HepG2 (cell line): ENCODE data around the gene SRF. TPM values are rescaled to one million over a fixed set of nuclear protein-coding genes. Genes with fewer than 3 reads are reported as not detected.

Source experiments
- ATAC-seq: fragments of 200-7000 bp; cut with Tn5 transposase; 3 replicates; pipeline ENCODE4 v1.9.1; 2020; ENCODE audit warnings: mild to moderate bottlenecking, moderate library complexity
- BruUV-seq: library from RNA; stranded (reverse); fragments of 400-500 nt; replicated peaks from 2 replicates; lab custom pipeline; 2021; lab: Mats Ljungman, UMichigan
- CTCF ChIA-PET: fragments of 300-600 bp; formaldehyde crosslinking; extraction: SDS; loops from one replicate; lab custom pipeline; 2021; ENCODE audit warnings: low total read pairs, inconsistent platforms, low intra/inter-chr PET ratio; lab: Yijun Ruan, JAX
- POLR2A ChIA-PET: fragments of 350-600 bp; sonication (Branson Sonifier 250); formaldehyde crosslinking; loops from one replicate; lab custom pipeline; 2020; ENCODE audit warnings: antibody characterized with exemption, inconsistent platforms; lab: Yijun Ruan, JAX
- DNase-seq: peaks from one replicate; pipeline ENCODE4 v3.0.0-alpha.2; 2015; ENCODE audit warnings: low spot score
- FAIRE-seq: peaks from 3 replicates; lab custom pipeline; 2011; peaks lifted over from hg19 to GRCh38; lab: Jason Lieb, UNC
- H2AFZ ChIP-seq: one replicate; pipeline ENCODE4 v1.6.1; 2011; ENCODE audit warnings: low read length, inconsistent platforms
- H3K27ac ChIP-seq: fragments of 300-600 bp; 3 replicates; pipeline ENCODE4 v1.8.0; 2011; ENCODE audit warnings: mixed run types, mild to moderate bottlenecking, mixed read lengths, low read length, inconsistent platforms; ENCODE audit not compliant: insufficient read depth; ENCODE audit errors: extremely low read length
- H3K27me3 ChIP-seq, 2 experiments: fragments of 200-600 bp in 1 of 2; 2 replicates in 1 of 2; 3 replicates in 1 of 2; pipeline versions ENCODE4 v1.6.0 to v1.8.0; 2011; ENCODE audit warnings: low read length in 2 of 2, mild to moderate bottlenecking in 2 of 2, moderate library complexity in 2 of 2, inconsistent platforms in 1 of 2; ENCODE audit not compliant: insufficient read depth in 2 of 2, control insufficient read depth in 1 of 2
- H3K36me3 ChIP-seq, 2 experiments: fragments of 200-600 bp in 1 of 2; replicated peaks in 1 of 2; 2 replicates in 1 of 2; 3 replicates in 1 of 2; pipeline versions ENCODE4 v1.5.1 to v1.8.0; 2011; ENCODE audit warnings: low read length in 2 of 2, inconsistent platforms in 1 of 2; ENCODE audit not compliant: insufficient read depth in 2 of 2, control insufficient read depth in 1 of 2
- H3K4me1 ChIP-seq: 2 replicates; pipeline ENCODE4 v1.5.1; 2012; ENCODE audit warnings: low read length, inconsistent platforms; ENCODE audit not compliant: insufficient read depth
- H3K4me2 ChIP-seq: 2 replicates; pipeline ENCODE4 v1.6.0; 2011; ENCODE audit warnings: low read depth, low read length, inconsistent platforms
- H3K4me3 ChIP-seq, 3 experiments: fragments of 200-600 bp in 1 of 3; sonication (generic), shearing (Covaris generic) in 1 of 3; replicated peaks in 1 of 3; 2 replicates each; pipeline ENCODE4 v1.5.1; 2011 to 2016; ENCODE audit warnings: low read length in 3 of 3, inconsistent platforms in 2 of 3, low read depth in 2 of 3, mild to moderate bottlenecking in 2 of 3, control low read depth in 1 of 3, mixed read lengths in 1 of 3; ENCODE audit not compliant: insufficient read depth in 1 of 3
- H3K79me2 ChIP-seq: one replicate; pipeline ENCODE4 v1.6.1; 2011; ENCODE audit warnings: low read length, inconsistent platforms; ENCODE audit not compliant: insufficient read depth
- H3K9ac ChIP-seq: 2 replicates; pipeline ENCODE4 v1.6.0; 2011; ENCODE audit warnings: mild to moderate bottlenecking, low read depth, low read length, inconsistent platforms; ENCODE audit not compliant: insufficient read depth
- H3K9me3 ChIP-seq: 2 replicates; pipeline ENCODE4 v1.5.1; 2012; ENCODE audit warnings: mild to moderate bottlenecking, low read length
- H4K20me1 ChIP-seq: 2 replicates; pipeline ENCODE4 v1.6.0; 2011; ENCODE audit warnings: inconsistent platforms, mild to moderate bottlenecking, low read length, moderate library complexity; ENCODE audit not compliant: insufficient read depth
- CHD4 ChIP-seq: fragments of 200-600 bp; sonication (generic); IDR thresholded peaks from 2 replicates; pipeline ENCODE4 v1.7.0; 2017; ENCODE audit warnings: mild to moderate bottlenecking, low read length, borderline replicate concordance
- FOXC1 ChIP-seq: sonication (generic); formaldehyde crosslinking; IDR thresholded peaks from 2 replicates; pipeline ENCODE4 v1.8.0; 2022; ENCODE audit warnings: mild to moderate bottlenecking, missing genetic modification reagents, borderline replicate concordance
- JDP2 ChIP-seq: sonication (generic); formaldehyde crosslinking; IDR thresholded peaks from 2 replicates; pipeline ENCODE4 v1.8.1; 2022; ENCODE audit warnings: missing genetic modification reagents, borderline replicate concordance
- POLR2A ChIP-seq, 2 experiments: IDR thresholded peaks; 2 replicates each; pipeline ENCODE4 v1.6.1; 2011; ENCODE audit warnings: low read depth in 2 of 2, low read length in 2 of 2, mild to moderate bottlenecking in 1 of 2, moderate library complexity in 1 of 2; ENCODE audit not compliant: insufficient read depth in 1 of 2
- RCOR2 ChIP-seq: IDR thresholded peaks from 2 replicates; pipeline ENCODE4 v1.6.1; 2016; ENCODE audit warnings: missing biosample characterization, missing genetic modification reagents
- SALL2 ChIP-seq: sonication (generic); formaldehyde crosslinking; IDR thresholded peaks from 2 replicates; pipeline ENCODE4 v1.8.1; 2023; ENCODE audit warnings: mild to moderate bottlenecking, missing genetic modification reagents, inconsistent platforms
- TGIF2 ChIP-seq: IDR thresholded peaks from 2 replicates; pipeline ENCODE4 v1.6.1; 2016; ENCODE audit warnings: control low read depth, missing compliant biosample characterization
- ZFP82 ChIP-seq: sonication (generic); formaldehyde crosslinking; IDR thresholded peaks from 2 replicates; pipeline ENCODE4 v1.5.1; 2020; ENCODE audit warnings: mild to moderate bottlenecking, missing genetic modification reagents, borderline replicate concordance
- ZNF230 ChIP-seq: sonication (generic); formaldehyde crosslinking; IDR thresholded peaks from 2 replicates; pipeline ENCODE4 v1.4.0; 2020; ENCODE audit warnings: mild to moderate bottlenecking, missing genetic modification reagents
- ZNF737 ChIP-seq: sonication (generic); formaldehyde crosslinking; IDR thresholded peaks from 2 replicates; pipeline ENCODE4 v1.5.0; 2020; ENCODE audit warnings: missing genetic modification reagents, mild to moderate bottlenecking, borderline replicate concordance
- ZNF777 ChIP-seq: sonication (generic); formaldehyde crosslinking; IDR thresholded peaks from 2 replicates; pipeline ENCODE4 v1.4.0; 2020; ENCODE audit warnings: missing genetic modification reagents
- WGBS: methylation state at CpG from one replicate; pipeline ENCODE4 v1.1.6; 2017; ENCODE audit warnings: low lambda C conversion rate; 5-methylcytosine and 5-hydroxymethylcytosine counted together
- in situ Hi-C: cut with HindIII; loops from 2 replicates; pipeline ENCODE4 v1.10.0; 2017; ENCODE audit warnings: low pct_unique_long_range_greater_than_20kb; ENCODE audit not compliant: extremely low pct_ligation_motif_present
- intact Hi-C: fragments of 100-400 bp; cut with micrococcal nuclease; formaldehyde crosslinking; loops from one replicate; pipeline ENCODE4 v1.10.0; 2022; ENCODE audit not compliant: unreplicated experiment
- polyA plus RNA-seq, 8 experiments: library from polyadenylated mRNA; depleted of rRNA in 3 of 8; stranded (reverse) in 7 of 8; unstranded in 1 of 8; fragments of >200 nt; fragmentation: Illumina TruSeq in 4 of 8; extraction: Trizol in 4 of 8; gene quantifications; 2 replicates each; pipeline versions ENCODE4 v1.2.1 to v1.2.3, GENCODE V29; 2011 to 2016; ENCODE audit warnings: low read depth in 4 of 8, missing spikeins in 1 of 8, mixed read lengths in 1 of 8; ENCODE audit not compliant: insufficient read depth in 1 of 8
- total RNA-seq, 5 experiments: library from RNA; depleted of rRNA; stranded (reverse); fragments of >200 nt; fragmentation: Illumina TruSeq; extraction: Trizol; gene quantifications; 2 replicates each; pipeline ENCODE4 v1.2.3, GENCODE V29; 2016; ENCODE audit warnings: low read depth in 1 of 5
- TF ChIP-seq, protein P1 (sequence below): sonication (generic); formaldehyde crosslinking; IDR thresholded peaks from 2 replicates; pipeline ENCODE4 v1.4.0; 2020; ENCODE audit warnings: mild to moderate bottlenecking, low read depth, missing genetic modification reagents
- TF ChIP-seq, protein P2 (sequence below): sonication (generic); formaldehyde crosslinking; IDR thresholded peaks from 2 replicates; pipeline ENCODE4 v1.4.0; 2020; ENCODE audit warnings: missing genetic modification reagents, borderline replicate concordance
- TF ChIP-seq, protein P3 (sequence below): sonication (generic); formaldehyde crosslinking; IDR thresholded peaks from 2 replicates; pipeline ENCODE4 v1.4.0; 2020; ENCODE audit warnings: missing genetic modification reagents; ENCODE audit errors: not compliant biosample characterization
- TF ChIP-seq, protein P4 (sequence below): sonication (generic); formaldehyde crosslinking; IDR thresholded peaks from 2 replicates; pipeline ENCODE4 v1.8.1; 2023; ENCODE audit warnings: mild to moderate bottlenecking, inconsistent platforms, moderate library complexity, missing genetic modification reagents, borderline replicate concordance
- TF ChIP-seq, protein P5 (sequence below): sonication (generic); formaldehyde crosslinking; IDR thresholded peaks from 2 replicates; pipeline ENCODE4 v1.4.0; 2020; ENCODE audit warnings: missing genetic modification reagents

The SRF gene
- total and polyA plus RNA-seq, 2 of the 13 experiments (the other 11 are each of a cell fraction or from before 2014, with no cell fraction given), result 25.5 to 44.1 TPM

DNA sequence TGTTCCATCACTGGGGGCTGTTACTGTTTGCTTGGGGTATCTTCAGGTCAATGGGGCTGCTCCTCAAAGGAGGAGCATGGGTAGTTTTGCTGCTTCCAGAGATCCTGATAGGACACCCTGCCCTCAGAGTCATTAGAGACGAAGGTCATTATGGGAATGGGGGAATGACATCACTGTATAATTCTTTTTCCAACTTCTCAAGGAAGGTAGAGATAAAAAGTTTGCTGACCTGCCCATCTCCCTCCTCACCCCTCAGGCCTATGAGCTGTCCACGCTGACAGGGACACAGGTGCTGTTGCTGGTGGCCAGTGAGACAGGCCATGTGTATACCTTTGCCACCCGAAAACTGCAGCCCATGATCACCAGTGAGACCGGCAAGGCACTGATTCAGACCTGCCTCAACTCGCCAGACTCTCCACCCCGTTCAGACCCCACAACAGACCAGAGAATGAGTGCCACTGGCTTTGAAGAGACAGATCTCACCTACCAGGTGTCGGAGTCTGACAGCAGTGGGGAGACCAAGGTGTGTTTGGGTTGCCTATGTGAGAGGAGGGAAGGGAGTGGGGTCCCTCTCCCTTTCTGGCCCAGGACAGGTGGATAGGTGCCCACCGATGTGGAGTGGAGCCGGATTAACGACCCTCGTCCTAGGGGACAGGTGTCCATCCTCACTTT is 2.7 kb downstream of the SRF start:
- CTCF ChIA-PET, result no interaction called here
- Histone ChIP-seq H4K20me1 (peaks cover 32% of the 10 kb centered on the region), H3K27ac (peak overlapping the region; percentile 57), H3K9ac (peak overlapping the region; percentile 96), H3K9me3 (no peaks in the 10 kb centered on the region), H3K27me3 (no peaks in the 10 kb centered on the region; a peak in 1 of 5 replicates), H3K4me1 (peaks cover 37% of the 10 kb centered on the region), H3K4me2 (peak overlapping the region; percentile 95), H3K79me2 (peaks cover 36% of the 10 kb centered on the region), H3K4me3 (peak overlapping the region; percentile 95 to 97 (median 95); a peak in 5 of 6 replicates), H2AFZ (no peak overlapping the region), H3K36me3 (peaks cover 20 to 33% of the 10 kb centered on the region in 2 experiments)
- FAIRE-seq, result no peak
- in situ Hi-C loops, result no loop called here
- no peak for DNase-seq
- 88% methylated on average over 7 of the region's 11 CpGs for WGBS
- ATAC-seq, result no peak
- intact Hi-C loops, result loop anchor here (1.0 to 5.0 kb wide), 3 partner anchors 9 to 454 kb away; partner anchors contain the start of genes CUL9, DNPH1 and GTPBP2
- POLR2A ChIA-PET, result interaction anchor here (1.0 to 1.9 kb wide), 21 partner anchors 9 to 456 kb away, joined by 3 to 13 read pairs (median 5); partner anchors contain the start of genes ABCC10, CUL7, CUL9 and DNPH1
- no TSS peak for BruUV-seq
- TF ChIP-seq, protein P1, sequence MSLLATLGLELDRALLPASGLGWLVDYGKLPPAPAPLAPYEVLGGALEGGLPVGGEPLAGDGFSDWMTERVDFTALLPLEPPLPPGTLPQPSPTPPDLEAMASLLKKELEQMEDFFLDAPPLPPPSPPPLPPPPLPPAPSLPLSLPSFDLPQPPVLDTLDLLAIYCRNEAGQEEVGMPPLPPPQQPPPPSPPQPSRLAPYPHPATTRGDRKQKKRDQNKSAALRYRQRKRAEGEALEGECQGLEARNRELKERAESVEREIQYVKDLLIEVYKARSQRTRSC, result peak; percentile 48; the same call in 1 of the 2 replicates
- TF ChIP-seq, protein P2, sequence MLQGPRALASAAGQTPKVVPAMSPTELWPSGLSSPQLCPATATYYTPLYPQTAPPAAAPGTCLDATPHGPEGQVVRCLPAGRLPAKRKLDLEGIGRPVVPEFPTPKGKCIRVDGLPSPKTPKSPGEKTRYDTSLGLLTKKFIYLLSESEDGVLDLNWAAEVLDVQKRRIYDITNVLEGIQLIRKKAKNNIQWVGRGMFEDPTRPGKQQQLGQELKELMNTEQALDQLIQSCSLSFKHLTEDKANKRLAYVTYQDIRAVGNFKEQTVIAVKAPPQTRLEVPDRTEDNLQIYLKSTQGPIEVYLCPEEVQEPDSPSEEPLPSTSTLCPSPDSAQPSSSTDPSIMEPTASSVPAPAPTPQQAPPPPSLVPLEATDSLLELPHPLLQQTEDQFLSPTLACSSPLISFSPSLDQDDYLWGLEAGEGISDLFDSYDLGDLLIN (CRISPR knock-in tag), result 0 out of 2 replicates have a peak, but pooled peaks have one; percentile 9
- TF ChIP-seq RCOR2 (no peak), ZNF737 (CRISPR knock-in tag) (0 out of 2 replicates have a peak, but pooled peaks have one; percentile 61), TGIF2 (peak; percentile 4; the same call in 1 of the 2 replicates), FOXC1 (CRISPR knock-in tag) (peak; percentile 56; the same call in 1 of the 2 replicates), ZNF230 (CRISPR knock-in tag) (peak; percentile 14; the same call in 1 of the 2 replicates), CHD4 (0 out of 2 replicates have a peak, but pooled peaks have one; percentile 23), ZFP82 (0 out of 2 replicates have a peak, but pooled peaks have one; percentile 30), SALL2 (CRISPR knock-in tag) (0 out of 2 replicates have a peak, but pooled peaks have one; percentile 18), JDP2 (CRISPR knock-in tag) (no peak), POLR2A (IDR thresholded peaks at IDR 0.05; ENCODE audit: insufficient read depth in 1 of 2, low read depth in 2 of 2, low read length in 2 of 2) (peak in 1 of 2 experiments; percentile 56; a peak in 2 of 4 replicates), ZNF777 (CRISPR knock-in tag) (peak; percentile 46; the same call in 1 of the 2 replicates)
- TF ChIP-seq, protein P3, sequence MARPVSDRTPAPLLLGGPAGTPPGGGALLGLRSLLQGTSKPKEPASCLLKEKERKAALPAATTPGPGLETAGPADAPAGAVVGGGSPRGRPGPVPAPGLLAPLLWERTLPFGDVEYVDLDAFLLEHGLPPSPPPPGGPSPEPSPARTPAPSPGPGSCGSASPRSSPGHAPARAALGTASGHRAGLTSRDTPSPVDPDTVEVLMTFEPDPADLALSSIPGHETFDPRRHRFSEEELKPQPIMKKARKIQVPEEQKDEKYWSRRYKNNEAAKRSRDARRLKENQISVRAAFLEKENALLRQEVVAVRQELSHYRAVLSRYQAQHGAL (CRISPR knock-in tag), result peak; percentile 39
- TF ChIP-seq, protein P4, sequence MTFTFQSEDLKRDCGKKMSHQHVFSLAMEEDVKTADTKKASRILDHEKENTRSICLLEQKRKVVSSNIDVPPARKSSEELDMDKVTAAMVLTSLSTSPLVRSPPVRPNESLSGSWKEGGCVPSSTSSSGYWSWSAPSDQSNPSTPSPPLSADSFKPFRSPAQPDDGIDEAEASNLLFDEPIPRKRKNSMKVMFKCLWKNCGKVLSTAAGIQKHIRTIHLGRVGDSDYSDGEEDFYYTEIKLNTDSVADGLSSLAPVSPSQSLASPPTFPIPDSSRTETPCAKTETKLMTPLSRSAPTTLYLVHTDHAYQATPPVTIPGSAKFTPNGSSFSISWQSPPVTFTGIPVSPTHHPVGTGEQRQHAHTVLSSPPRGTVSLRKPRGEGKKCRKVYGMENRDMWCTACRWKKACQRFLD (CRISPR knock-in tag), result peak; percentile 20; the same call in 1 of the 2 replicates
- TF ChIP-seq, protein P5, sequence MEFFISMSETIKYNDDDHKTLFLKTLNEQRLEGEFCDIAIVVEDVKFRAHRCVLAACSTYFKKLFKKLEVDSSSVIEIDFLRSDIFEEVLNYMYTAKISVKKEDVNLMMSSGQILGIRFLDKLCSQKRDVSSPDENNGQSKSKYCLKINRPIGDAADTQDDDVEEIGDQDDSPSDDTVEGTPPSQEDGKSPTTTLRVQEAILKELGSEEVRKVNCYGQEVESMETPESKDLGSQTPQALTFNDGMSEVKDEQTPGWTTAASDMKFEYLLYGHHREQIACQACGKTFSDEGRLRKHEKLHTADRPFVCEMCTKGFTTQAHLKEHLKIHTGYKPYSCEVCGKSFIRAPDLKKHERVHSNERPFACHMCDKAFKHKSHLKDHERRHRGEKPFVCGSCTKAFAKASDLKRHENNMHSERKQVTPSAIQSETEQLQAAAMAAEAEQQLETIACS (CRISPR knock-in tag), result no peak
